Stomach smooth muscle (tissue), 2 donors: ENCODE results near the gene AHCYL2.
"Not testable (repeated sequence)": the region's sequence is repeated elsewhere in the genome, so short reads cannot be mapped to it uniquely, and the experiment has no call there.

Experiments used
- H3K27ac ChIP-seq: one replicate; pipeline ENCODE4 v1.7.0; 2013; ENCODE audit warnings: mild to moderate bottlenecking, low read length, inconsistent platforms
- H3K27me3 ChIP-seq, 2 donors: one replicate each; pipeline ENCODE4 v1.7.0; 2013; ENCODE audit warnings: low read length in 2 of 2; ENCODE audit not compliant: insufficient read depth in 2 of 2, control insufficient read depth in 1 of 2
- H3K36me3 ChIP-seq, 2 donors: one replicate each; pipeline ENCODE4 v1.7.0; 2013; ENCODE audit warnings: low read length in 2 of 2; ENCODE audit not compliant: control insufficient read depth in 2 of 2, insufficient read depth in 2 of 2
- H3K4me1 ChIP-seq: one replicate; pipeline ENCODE4 v1.7.0; 2013; ENCODE audit warnings: low read length; ENCODE audit not compliant: control insufficient read depth, insufficient read depth
- H3K4me3 ChIP-seq, 2 donors: one replicate each; pipeline ENCODE4 v1.7.0; 2013; ENCODE audit warnings: low read length in 2 of 2
- H3K9ac ChIP-seq, 2 donors: one replicate each; pipeline ENCODE4 v1.7.0; 2013; ENCODE audit warnings: low read length in 2 of 2, mild to moderate bottlenecking in 1 of 2
- H3K9me3 ChIP-seq, 2 donors: one replicate each; pipeline ENCODE4 v1.7.0; 2013; ENCODE audit warnings: low read length in 2 of 2; ENCODE audit not compliant: control insufficient read depth in 2 of 2
- donor health status: healthy.
- donor health status: Pancreatic carcinoma.

AHCYL2 gene

GRCh38 chr7:129476398-129476797 is 251.6 kb downstream of the AHCYL2 start:
- not testable (repeated sequence) for H3K36me3 ChIP-seq, H3K27me3 ChIP-seq, H3K27ac ChIP-seq, H3K4me3 ChIP-seq, H3K4me1 ChIP-seq, H3K9me3 ChIP-seq, H3K9ac ChIP-seq
